HG02885 (cell line): ENCODE results near the gene MAP4K3.
"Not testable (repeated sequence)": the region's sequence is repeated elsewhere in the genome, so short reads cannot be mapped to it uniquely, and the experiment has no call there.

Source experiments
- ATAC-seq: cut with Tn5 transposase; IDR thresholded peaks from one replicate; pipeline ENCODE4 v1.9.1; 2021; ENCODE audit warnings: mild to moderate bottlenecking; ENCODE audit not compliant: unreplicated experiment, poor library complexity

The MAP4K3 gene

GRCh38 chr2:39252888-39253518 lies 184.1 kb downstream of the MAP4K3 start:
- no peak for ATAC-seq

DNA sequence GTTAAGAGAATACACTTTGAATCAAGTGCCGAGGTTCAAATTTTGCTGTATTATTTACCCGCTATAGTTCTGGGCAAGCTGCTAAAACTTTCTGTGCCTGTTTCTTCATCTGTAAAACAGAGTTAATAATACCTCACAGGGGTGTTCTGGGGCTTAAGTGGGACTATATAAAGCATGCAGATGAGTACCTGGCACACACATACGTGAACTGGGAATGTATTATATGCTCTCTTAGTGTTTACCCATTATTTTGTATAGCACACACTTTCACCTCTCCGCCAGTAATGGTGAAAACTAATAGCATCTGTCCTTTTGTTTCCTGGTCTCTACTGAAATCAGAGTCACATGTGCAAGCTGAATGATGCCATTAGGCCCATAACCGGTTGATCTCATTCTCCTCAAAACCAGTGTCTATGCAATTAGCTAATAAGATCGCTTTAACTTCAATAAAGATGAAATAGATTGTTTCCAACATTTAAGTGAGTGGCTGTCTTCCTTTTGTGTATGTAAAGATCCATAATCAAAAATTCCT lies 189.5 kb downstream of the MAP4K3 start:
- ATAC-seq = no peak

DNA sequence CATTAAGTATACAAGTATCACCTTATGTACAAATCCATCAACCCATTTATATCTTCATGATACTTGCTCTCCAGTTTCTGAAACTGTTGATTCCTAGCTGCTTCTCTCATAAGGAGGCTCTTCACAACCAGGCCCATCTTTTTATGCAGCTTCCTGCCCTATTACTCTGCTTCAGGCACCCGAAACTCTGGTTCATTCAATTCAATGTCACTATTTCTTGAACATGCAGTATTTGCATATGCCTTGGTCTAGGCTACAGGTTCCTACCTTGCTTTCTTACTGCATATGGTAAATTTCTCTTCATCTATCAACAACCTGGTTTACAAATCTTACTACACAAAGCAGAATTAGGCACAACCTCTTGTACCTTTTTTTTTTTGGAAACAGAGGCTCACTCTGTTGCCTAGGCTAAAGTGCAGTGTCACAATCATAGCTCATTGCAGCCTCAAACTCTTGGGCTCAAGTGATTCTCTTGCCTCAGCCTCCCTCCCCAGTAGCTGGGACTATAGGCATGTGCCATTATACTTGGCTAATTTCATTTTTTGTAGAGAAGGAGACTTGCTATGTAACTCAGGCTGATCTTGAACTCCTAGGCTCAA lies 190.6 kb downstream of the MAP4K3 start:
- ATAC-seq = no peak

DNA sequence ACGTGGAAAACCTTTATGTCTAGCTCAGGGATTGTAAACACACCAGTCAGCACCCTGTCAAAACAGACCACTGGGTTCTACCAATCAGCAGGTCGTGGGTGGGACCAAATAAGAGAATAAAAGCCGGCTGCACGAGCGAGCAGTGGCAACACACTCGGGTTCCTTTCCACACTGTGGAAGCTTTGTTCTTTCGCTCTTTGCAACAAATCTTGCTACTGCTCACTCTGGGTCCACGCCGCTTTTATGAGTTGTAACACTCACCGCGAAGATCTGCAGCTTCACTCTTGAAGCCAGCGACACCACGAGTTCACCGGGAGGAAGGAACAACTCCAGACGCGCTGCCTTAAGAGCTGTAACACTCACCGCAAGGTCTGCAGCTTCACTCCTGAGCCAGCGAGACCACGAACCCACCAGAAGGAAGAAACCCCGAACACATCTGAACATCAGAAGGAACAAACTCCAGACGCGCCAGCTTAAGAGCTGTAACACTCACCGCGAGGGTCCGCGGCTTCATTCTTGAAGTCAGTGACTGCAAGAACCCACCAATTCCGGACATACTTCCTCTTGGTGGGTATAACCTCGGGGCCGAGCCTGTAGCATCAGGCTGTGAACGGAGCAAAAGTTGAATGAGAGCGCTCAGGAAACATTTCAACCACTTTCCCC lies 192.0 kb downstream of the MAP4K3 start:
- ATAC-seq = not testable (repeated sequence)

DNA sequence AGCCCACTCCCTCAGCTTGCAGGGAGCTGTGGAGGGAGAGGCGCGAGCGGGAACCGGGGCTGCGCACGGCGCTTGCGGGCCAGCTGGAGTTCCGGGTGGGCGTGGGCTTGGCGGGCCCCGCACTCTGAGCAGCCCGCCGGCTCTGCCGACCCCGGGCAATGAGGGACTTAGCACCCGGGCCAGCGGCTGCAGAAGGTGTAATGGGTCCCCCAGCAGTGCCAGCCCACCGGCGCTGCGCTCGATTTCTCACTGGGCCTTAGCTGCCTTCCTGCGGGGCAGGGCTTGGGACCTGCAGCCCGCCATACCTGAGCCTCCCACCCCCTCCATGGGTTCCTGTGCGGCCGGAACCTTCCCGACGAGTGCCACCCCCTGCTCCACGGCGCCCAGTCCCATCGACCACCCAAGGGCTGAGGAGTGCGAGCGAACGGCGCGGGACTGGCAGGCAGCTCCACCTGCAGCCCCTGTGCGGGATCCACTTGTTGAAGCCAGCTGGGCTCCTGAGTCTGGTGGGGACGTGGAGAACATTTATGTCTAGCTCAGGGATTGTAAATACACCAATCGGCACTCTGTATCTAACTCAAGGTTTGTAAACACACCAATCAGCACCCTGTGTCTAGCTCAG lies 192.7 kb downstream of the MAP4K3 start:
- ATAC-seq = not testable (repeated sequence)

DNA sequence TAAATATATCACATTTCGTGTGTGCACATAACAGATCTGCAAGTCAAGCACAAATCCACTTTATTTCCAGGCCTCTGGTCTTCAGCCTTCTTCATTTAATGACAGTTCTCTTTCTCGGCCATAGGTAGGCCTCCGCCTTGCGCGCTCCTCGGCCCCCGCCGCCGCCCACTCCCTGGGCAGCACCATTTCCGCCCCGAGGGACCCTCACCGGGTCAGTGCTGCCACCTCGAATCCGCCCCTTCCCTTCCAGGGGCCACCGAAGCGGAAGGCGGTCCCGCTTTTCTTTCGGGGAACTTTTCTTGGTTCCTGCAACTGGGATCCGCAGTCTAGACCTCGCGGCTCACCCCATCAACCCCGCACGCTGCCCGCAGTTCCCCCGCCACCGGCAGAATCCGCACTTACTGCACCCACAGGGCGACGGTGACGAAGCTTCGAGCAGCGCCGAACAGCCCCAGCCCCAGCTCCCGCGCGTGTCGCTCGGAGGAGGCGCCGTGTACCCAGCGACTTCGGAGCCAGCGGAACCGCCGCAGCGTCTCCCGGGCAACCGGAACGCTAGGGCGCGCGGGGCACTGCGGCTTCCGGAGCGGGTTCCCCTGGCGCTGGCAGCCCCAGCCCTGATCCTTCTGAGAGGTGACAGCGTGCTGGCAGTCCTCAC lies 193.5 kb downstream of the MAP4K3 start, which contains the start of gene CDKL4:
Gene CDKL4, minus strand, starts transcription at position 502 of the 655 bp plus-strand sequence.
- peak; percentile 42 for ATAC-seq

DNA sequence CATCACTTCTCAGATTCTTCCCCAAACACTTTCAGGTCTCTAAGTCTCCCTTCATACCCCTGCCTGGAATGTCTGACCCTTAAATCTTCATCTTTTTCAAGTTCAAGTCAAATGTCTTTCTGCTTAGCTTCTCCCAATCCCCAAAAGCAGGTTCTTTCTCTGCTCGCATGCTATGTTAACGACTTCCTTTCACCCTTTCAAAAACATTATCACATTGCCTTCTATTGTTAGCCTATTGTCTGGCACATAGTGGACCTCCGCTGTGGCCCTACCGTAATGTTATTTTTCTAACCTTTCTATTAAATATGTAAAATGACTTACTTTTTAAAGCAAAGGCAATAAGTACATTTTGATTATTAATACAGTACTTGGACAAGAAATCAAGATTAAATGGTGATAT lies 195.5 kb downstream of the MAP4K3 start:
- ATAC-seq = no peak

GRCh38 chr2:39240758-39241157 lies 196.3 kb downstream of the MAP4K3 start:
- no peak for ATAC-seq

- ATAC-seq = no peak
Measured at GRCh38 chr2:39234754-39235153, 202.3 kb downstream of the MAP4K3 start.

GRCh38 chr2:39232141-39232540 lies 204.9 kb downstream of the MAP4K3 start:
- ATAC-seq = no peak

DNA sequence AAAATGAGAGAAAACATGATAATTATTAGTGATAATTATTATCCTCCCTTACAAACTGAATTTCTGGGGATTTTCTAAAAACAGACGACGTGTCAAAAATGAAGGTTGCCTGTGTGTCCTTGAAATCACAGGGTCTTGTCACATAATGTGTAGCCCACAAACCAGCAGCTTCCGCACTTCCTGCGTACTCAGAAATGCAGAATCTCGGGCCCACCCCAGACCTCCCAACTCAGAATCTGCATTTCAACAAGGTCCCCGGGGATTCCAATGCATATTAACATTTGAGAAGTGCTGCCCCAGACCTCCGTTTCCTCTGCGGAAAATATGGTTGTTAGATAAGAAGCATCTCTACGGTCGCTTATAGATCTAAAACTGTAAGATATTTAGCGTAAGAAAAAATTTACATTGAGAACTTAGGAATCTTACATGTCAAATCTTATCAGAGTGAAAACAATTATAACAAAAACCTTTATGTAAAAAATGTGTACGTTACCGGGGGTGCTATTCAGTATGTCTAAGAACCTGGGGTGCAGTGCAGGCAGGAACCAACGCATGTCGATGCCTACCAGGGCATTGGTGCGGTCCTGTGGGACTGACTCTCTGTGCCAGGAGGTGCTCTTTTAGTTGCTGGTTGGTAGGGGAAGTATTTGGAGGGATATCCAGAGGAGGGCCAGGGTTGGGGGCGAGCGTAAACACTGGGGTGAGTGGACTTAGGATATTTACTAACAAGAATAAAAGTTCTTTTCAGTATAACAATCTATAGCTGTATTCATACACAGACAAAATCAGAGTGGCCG lies 208.5 kb downstream of the MAP4K3 start:
- ATAC-seq = peak; percentile 35

GRCh38 chr2:39227628-39228412 lies 209.3 kb downstream of the MAP4K3 start:
- ATAC-seq = peak; percentile 86

DNA sequence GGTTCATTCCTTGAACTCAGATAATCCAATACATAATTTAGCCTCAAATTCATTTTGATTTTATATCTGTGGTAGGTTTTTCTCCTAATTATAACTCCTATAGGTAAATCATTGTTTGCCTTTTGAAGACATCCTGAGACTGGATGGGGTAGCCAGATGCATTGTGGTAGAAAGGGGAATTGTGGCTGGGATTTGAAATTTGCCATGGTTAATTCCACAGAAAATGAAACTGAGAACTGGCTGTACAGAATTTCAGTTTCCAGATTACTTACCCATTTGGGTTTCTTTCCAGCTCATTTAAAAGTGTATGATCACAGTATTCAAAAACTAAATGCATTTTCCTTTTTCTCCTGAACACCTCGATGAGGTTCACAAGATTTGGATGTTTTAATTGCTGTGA lies 211.5 kb downstream of the MAP4K3 start:
- ATAC-seq = no peak

DNA sequence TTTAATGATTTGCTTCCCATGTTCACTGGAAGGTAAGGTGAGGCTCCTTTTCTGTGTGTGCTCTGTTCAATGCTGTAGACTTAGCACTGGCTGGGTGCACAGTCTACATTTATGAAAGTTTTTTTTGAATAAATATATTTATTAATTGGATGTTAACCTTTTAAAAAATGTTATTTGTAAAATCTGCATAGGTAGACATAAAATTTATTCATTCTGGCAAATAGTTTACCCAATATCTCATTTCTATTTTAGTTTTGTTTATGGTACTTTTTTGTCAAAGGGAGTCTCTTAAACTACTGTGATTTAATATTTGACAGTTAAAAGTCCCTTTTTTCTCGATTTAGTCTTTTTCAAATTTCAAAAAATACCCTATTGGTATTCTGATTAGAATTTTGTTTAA lies 213.2 kb downstream of the MAP4K3 start:
- ATAC-seq = no peak

DNA sequence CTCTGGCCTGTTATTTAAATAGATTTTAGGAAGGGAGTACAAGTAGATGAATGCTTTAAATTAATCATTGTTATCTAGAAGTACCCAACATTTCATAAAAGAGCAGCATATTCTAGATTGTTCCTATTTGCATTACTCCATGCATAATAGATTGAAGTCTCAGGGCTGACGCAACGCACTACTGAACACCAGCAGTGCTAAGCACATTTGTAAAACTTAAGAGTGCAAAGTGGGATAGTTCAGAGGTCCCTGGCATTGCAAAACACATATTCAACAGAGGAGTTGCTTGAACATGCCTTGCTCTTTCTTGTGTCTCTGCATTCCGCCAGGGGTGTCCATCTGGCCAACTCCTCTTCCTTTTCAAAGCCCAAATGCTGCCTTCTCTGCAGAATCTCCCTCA lies 215.6 kb downstream of the MAP4K3 start:
- ATAC-seq = no peak

DNA sequence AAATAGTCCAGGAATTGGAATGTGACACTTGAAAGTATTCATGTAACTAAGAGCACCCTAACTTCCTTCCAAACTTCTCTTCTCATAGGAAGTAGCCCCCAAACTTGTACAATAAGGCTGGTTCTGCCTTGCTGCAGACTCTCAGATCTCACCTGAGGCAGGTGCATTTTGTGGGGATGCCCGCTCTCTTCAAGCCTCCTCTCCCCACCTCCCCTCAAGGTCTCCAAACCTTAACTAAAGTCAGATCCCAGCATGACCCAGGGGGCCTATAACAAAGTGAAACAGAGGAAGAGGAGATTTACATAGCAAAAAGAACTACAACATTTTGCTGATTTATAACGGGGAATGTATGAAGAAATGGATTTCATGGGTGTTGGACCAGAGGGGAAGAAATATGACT lies 216.9 kb downstream of the MAP4K3 start:
- ATAC-seq = no peak

GRCh38 chr2:39218391-39218790 lies 218.7 kb downstream of the MAP4K3 start:
- no peak for ATAC-seq

DNA sequence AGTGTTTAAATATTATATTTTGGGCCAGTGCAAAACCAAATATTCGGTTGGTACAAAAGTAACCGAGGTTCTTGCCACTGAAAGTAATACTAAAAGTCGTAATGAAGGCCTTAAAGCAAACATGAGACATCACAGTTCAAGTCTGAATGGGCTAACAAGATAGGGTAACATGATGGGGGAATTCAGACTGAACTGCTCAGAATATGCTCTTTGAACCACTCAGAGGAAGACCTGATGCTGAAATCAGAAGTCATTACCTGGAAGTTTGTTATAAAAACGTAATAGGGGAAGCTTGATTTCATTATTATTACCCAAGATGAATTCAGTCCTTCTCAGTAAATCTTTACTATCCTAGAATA lies 219.9 kb downstream of the MAP4K3 start:
- no peak for ATAC-seq
